ENCODE measurements around the gene POTEG. TPM values are rescaled to one million over a fixed set of nuclear protein-coding genes. Genes with fewer than 3 reads are reported as not detected.
"Not testable (repeated sequence)": the region's sequence is repeated elsewhere in the genome, so short reads cannot be mapped to it uniquely, and the experiment has no call there.

POTEG gene
- not detected for total RNA-seq
- not detected for polyA plus RNA-seq

GRCh38 chr14:19434241-19434640 lies at the start of gene POTEG:
POTEG (minus strand) TSS chr14:19434341; CDS start chr14:19434289, 52 bp downstream.
- H3K36me3 Mint-ChIP-seq; H3K27me3 ChIP-seq (ENCODE audit: insufficient read depth, low read length, poor library complexity, severe bottlenecking); H3K9me3 Mint-ChIP-seq; H3K4me3 ChIP-seq (ENCODE audit: low read length); H3K4me1 Mint-ChIP-seq; POLR2A ChIA-PET; H3K4me3 Mint-ChIP-seq; H3K27me3 Mint-ChIP-seq; H3K27ac Mint-ChIP-seq; CTCF ChIA-PET; H3K27ac ChIP-seq (ENCODE audit: low read depth, low read length); H3K4me1 ChIP-seq (ENCODE audit: insufficient read depth, low read length); H3K9me3 ChIP-seq (ENCODE audit: low read length); DNase-seq; H3K36me3 ChIP-seq (ENCODE audit: insufficient read depth, low read length): not testable (repeated sequence)

- H3K4me3 ChIP-seq (ENCODE audit: low read length); H3K9me3 Mint-ChIP-seq; CTCF ChIA-PET; POLR2A ChIA-PET; H3K4me3 Mint-ChIP-seq; H3K9me3 ChIP-seq (ENCODE audit: low read length); H3K4me1 Mint-ChIP-seq; DNase-seq; H3K27me3 Mint-ChIP-seq; H3K27me3 ChIP-seq (ENCODE audit: insufficient read depth, low read length, poor library complexity, severe bottlenecking); H3K27ac Mint-ChIP-seq; H3K36me3 Mint-ChIP-seq; H3K27ac ChIP-seq (ENCODE audit: low read depth, low read length); H3K36me3 ChIP-seq (ENCODE audit: insufficient read depth, low read length); H3K4me1 ChIP-seq (ENCODE audit: insufficient read depth, low read length): not testable (repeated sequence)
Measured at GRCh38 chr14:19482093-19482492, 48.0 kb upstream of the POTEG start.

GRCh38 chr14:19481421-19481820 lies 47.3 kb upstream of the POTEG start:
- H3K9me3 Mint-ChIP-seq; H3K4me1 Mint-ChIP-seq; H3K4me1 ChIP-seq (ENCODE audit: insufficient read depth, low read length); DNase-seq; H3K4me3 Mint-ChIP-seq; H3K27me3 Mint-ChIP-seq; H3K4me3 ChIP-seq (ENCODE audit: low read length); POLR2A ChIA-PET; H3K27ac Mint-ChIP-seq; H3K27me3 ChIP-seq (ENCODE audit: insufficient read depth, low read length, poor library complexity, severe bottlenecking); H3K36me3 Mint-ChIP-seq; CTCF ChIA-PET; H3K9me3 ChIP-seq (ENCODE audit: low read length); H3K36me3 ChIP-seq (ENCODE audit: insufficient read depth, low read length); H3K27ac ChIP-seq (ENCODE audit: low read depth, low read length): not testable (repeated sequence)

GRCh38 chr14:19480491-19480890 lies 46.4 kb upstream of the POTEG start:
- POLR2A ChIA-PET; H3K36me3 Mint-ChIP-seq; H3K4me3 ChIP-seq (ENCODE audit: low read length); CTCF ChIA-PET; DNase-seq; H3K9me3 ChIP-seq (ENCODE audit: low read length); H3K9me3 Mint-ChIP-seq; H3K27ac ChIP-seq (ENCODE audit: low read depth, low read length); H3K27me3 ChIP-seq (ENCODE audit: insufficient read depth, low read length, poor library complexity, severe bottlenecking); H3K4me1 ChIP-seq (ENCODE audit: insufficient read depth, low read length); H3K4me1 Mint-ChIP-seq; H3K27me3 Mint-ChIP-seq; H3K4me3 Mint-ChIP-seq; H3K36me3 ChIP-seq (ENCODE audit: insufficient read depth, low read length); H3K27ac Mint-ChIP-seq: not testable (repeated sequence)

- not testable (repeated sequence) for H3K36me3 Mint-ChIP-seq, H3K27me3 Mint-ChIP-seq
Measured at GRCh38 chr14:19445761-19446160, 11.6 kb upstream of the POTEG start.

GRCh38 chr14:19439826-19440225 lies 5.7 kb upstream of the POTEG start:
- H3K4me3 Mint-ChIP-seq, H3K4me1 Mint-ChIP-seq: not testable (repeated sequence)

More at GRCh38 chr14:19445761-19446160, 11.6 kb upstream of the POTEG start:
- H3K27ac ChIP-seq (ENCODE audit: low read depth, low read length); H3K9me3 Mint-ChIP-seq; H3K4me1 Mint-ChIP-seq; POLR2A ChIA-PET; H3K27ac Mint-ChIP-seq; H3K4me1 ChIP-seq (ENCODE audit: insufficient read depth, low read length); H3K4me3 ChIP-seq (ENCODE audit: low read length); H3K36me3 ChIP-seq (ENCODE audit: insufficient read depth, low read length); CTCF ChIA-PET; H3K4me3 Mint-ChIP-seq; H3K27me3 ChIP-seq (ENCODE audit: insufficient read depth, low read length, poor library complexity, severe bottlenecking); H3K9me3 ChIP-seq (ENCODE audit: low read length); DNase-seq: not testable (repeated sequence)

GRCh38 chr14:19439219-19439618 lies 5.1 kb upstream of the POTEG start:
- DNase-seq; H3K27me3 ChIP-seq (ENCODE audit: insufficient read depth, low read length, poor library complexity, severe bottlenecking); H3K4me1 Mint-ChIP-seq; H3K27me3 Mint-ChIP-seq; H3K4me1 ChIP-seq (ENCODE audit: insufficient read depth, low read length); H3K9me3 Mint-ChIP-seq; H3K36me3 Mint-ChIP-seq; H3K27ac ChIP-seq (ENCODE audit: low read depth, low read length); POLR2A ChIA-PET; H3K9me3 ChIP-seq (ENCODE audit: low read length); H3K4me3 ChIP-seq (ENCODE audit: low read length); H3K36me3 ChIP-seq (ENCODE audit: insufficient read depth, low read length); H3K27ac Mint-ChIP-seq; H3K4me3 Mint-ChIP-seq; CTCF ChIA-PET: not testable (repeated sequence)

More at GRCh38 chr14:19439826-19440225, 5.7 kb upstream of the POTEG start:
- H3K4me1 ChIP-seq (ENCODE audit: insufficient read depth, low read length); H3K27me3 ChIP-seq (ENCODE audit: insufficient read depth, low read length, poor library complexity, severe bottlenecking); H3K4me3 ChIP-seq (ENCODE audit: low read length); CTCF ChIA-PET; H3K9me3 Mint-ChIP-seq; H3K27me3 Mint-ChIP-seq; H3K27ac Mint-ChIP-seq; POLR2A ChIA-PET; H3K9me3 ChIP-seq (ENCODE audit: low read length); DNase-seq; H3K27ac ChIP-seq (ENCODE audit: low read depth, low read length); H3K36me3 Mint-ChIP-seq; H3K36me3 ChIP-seq (ENCODE audit: insufficient read depth, low read length): not testable (repeated sequence)

GRCh38 chr14:19437126-19437443 lies 2.9 kb upstream of the POTEG start:
- H3K27ac Mint-ChIP-seq; H3K27ac ChIP-seq (ENCODE audit: low read depth, low read length); H3K4me1 Mint-ChIP-seq; POLR2A ChIA-PET; H3K36me3 Mint-ChIP-seq; DNase-seq; H3K27me3 ChIP-seq (ENCODE audit: insufficient read depth, low read length, poor library complexity, severe bottlenecking); H3K9me3 ChIP-seq (ENCODE audit: low read length); CTCF ChIA-PET; H3K4me3 ChIP-seq (ENCODE audit: low read length); H3K36me3 ChIP-seq (ENCODE audit: insufficient read depth, low read length); H3K9me3 Mint-ChIP-seq; H3K4me1 ChIP-seq (ENCODE audit: insufficient read depth, low read length); H3K4me3 Mint-ChIP-seq; H3K27me3 Mint-ChIP-seq: not testable (repeated sequence)

GRCh38 chr14:19436311-19437125 lies 2.4 kb upstream of the POTEG start:
- POLR2A ChIA-PET; H3K36me3 ChIP-seq (ENCODE audit: insufficient read depth, low read length); H3K9me3 Mint-ChIP-seq; DNase-seq; H3K4me1 Mint-ChIP-seq; H3K27ac ChIP-seq (ENCODE audit: low read depth, low read length); H3K4me3 ChIP-seq (ENCODE audit: low read length); H3K4me3 Mint-ChIP-seq; CTCF ChIA-PET; H3K9me3 ChIP-seq (ENCODE audit: low read length); H3K27ac Mint-ChIP-seq; H3K27me3 Mint-ChIP-seq; H3K36me3 Mint-ChIP-seq; H3K4me1 ChIP-seq (ENCODE audit: insufficient read depth, low read length); H3K27me3 ChIP-seq (ENCODE audit: insufficient read depth, low read length, poor library complexity, severe bottlenecking): not testable (repeated sequence)

Measured in CD8-positive, alpha-beta memory T cell (primary cell).